Activated T-helper 1 cell treated with anti-CD3 and anti-CD28 coated beads, Interleukin-12 subunit alpha, Interleukin-12 subunit beta, Interleukin-2, Interleukin-4 antibody, amounts not matched to agents 30 ng/mL and 10 ng/mL and 1 ng/mL, durations not matched to agents 14 hours and 24 hours and 36 hours (primary cell): ENCODE data around the gene ADCYAP1R1. TPM values are rescaled to one million over a fixed set of nuclear protein-coding genes. Genes with fewer than 3 reads are reported as not detected.

Experiments
- DNase-seq: peaks from one replicate; pipeline ENCODE4 v3.0.0; 2021; ENCODE audit warnings: low spot score
- H3K27ac Mint-ChIP-seq: one replicate; pipeline ENCODE4 v1.8.0; 2021; ENCODE audit warnings: mild to moderate bottlenecking, mixed read lengths
- H3K27me3 Mint-ChIP-seq: one replicate; pipeline ENCODE4 v1.8.0; 2022; ENCODE audit warnings: mild to moderate bottlenecking, moderate library complexity, mixed read lengths; ENCODE audit not compliant: insufficient read depth
- H3K36me3 Mint-ChIP-seq: one replicate; pipeline ENCODE4 v1.8.0; 2021; ENCODE audit warnings: low read depth, mixed read lengths
- H3K4me1 Mint-ChIP-seq: one replicate; pipeline ENCODE4 v1.8.0; 2021; ENCODE audit warnings: low read depth, mixed read lengths
- H3K4me3 Mint-ChIP-seq: one replicate; pipeline ENCODE4 v1.8.0; 2021; ENCODE audit warnings: mild to moderate bottlenecking, moderate library complexity, mixed read lengths
- H3K9me3 Mint-ChIP-seq: one replicate; pipeline ENCODE4 v1.8.0; 2021; ENCODE audit warnings: mixed read lengths
- intact Hi-C: fragments of 100-400 bp; cut with micrococcal nuclease; formaldehyde crosslinking; loops from one replicate; pipeline ENCODE4 v1.15.1; 2024
- total RNA-seq: library from RNA; stranded (reverse); gene quantifications from 2 replicates; pipeline ENCODE4 v1.2.3, GENCODE V29; 2022

The ADCYAP1R1 gene
- total RNA-seq, 1 donor from 2014 or later = not detected

DNA sequence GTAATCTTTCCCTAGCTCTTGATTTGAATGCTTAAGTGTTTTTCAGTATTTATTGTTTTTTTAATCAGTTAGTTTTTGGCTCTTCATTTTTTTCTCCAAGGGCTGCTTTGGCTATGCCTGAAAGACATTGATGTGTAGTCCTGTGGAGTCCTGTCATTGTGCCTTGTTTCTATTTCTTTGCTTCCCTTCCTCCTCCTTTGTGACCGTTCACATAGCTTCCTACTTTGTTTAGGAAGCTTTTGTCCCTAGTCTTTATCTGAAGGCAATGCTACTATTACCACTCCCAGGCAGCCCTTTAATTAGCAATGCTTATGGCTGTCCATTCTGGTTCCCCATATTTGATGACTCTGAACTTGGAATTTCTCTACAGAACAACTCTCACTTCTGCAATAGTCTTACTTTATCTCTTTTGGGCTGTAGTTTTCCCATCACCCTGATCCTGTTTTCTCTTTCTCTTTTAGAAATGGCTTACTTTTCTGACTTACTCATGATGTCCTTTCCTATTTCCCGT lies 39.9 kb downstream of the ADCYAP1R1 start:
- Mint-ChIP-seq H3K27ac (no peak overlapping the region), H3K27me3 (peaks cover 4% of the 10 kb centered on the region), H3K4me3 (no peak overlapping the region), H3K36me3 (no peaks in the 10 kb centered on the region), H3K9me3 (no peaks in the 10 kb centered on the region), H3K4me1 (no peaks in the 10 kb centered on the region)
- intact Hi-C loops = no loop called here
- no peak for DNase-seq

DNA sequence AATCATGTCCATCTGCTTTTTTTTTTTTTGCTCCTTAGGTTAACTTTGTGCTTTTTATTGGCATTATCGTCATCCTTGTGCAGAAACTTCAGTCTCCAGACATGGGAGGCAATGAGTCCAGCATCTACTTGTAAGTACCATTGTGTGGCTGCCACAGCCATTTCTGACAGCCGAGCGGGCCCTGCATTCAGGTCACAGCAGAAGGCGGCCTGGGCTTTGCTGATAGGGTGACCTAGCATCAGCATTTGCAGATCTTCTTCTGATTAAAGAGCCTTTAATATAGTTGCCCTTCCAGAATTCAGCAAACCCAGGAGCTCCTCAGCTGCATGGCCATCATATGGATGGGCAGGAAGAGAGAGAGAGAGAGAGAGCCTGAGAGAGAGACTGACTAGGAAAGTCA lies 40.5 kb downstream of the ADCYAP1R1 start:
- Mint-ChIP-seq H3K36me3 (no peaks in the 10 kb centered on the region), H3K4me3 (no peak overlapping the region), H3K27ac (no peak overlapping the region), H3K9me3 (no peaks in the 10 kb centered on the region), H3K4me1 (no peaks in the 10 kb centered on the region), H3K27me3 (peaks cover 4% of the 10 kb centered on the region)
- intact Hi-C loops = no loop called here
- DNase-seq = no peak

DNA sequence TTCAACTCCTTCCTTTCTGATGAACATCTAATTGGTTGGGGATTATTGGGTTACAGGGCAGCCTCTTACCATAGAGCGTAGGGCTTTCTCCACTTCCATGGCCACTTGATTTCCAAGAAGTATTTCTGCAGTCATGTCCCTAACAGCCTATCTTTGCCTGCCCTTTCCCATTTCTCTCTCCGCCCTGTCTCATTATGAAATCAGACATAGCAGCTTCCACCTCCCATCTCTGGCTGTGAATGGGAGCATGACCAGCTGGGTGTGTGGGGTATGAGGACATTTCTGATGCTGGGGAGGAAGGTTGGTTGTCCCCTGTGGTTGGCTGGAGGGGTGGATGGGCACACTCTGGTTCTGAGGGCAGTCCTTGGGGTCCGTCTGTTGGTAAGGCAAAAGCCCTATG lies 41.2 kb downstream of the ADCYAP1R1 start:
- Mint-ChIP-seq H3K9me3 (no peaks in the 10 kb centered on the region), H3K4me1 (no peaks in the 10 kb centered on the region), H3K36me3 (no peaks in the 10 kb centered on the region), H3K27ac (no peak overlapping the region), H3K4me3 (no peak overlapping the region), H3K27me3 (peaks cover 4% of the 10 kb centered on the region)
- intact Hi-C loops = no loop called here
- no peak for DNase-seq

DNA sequence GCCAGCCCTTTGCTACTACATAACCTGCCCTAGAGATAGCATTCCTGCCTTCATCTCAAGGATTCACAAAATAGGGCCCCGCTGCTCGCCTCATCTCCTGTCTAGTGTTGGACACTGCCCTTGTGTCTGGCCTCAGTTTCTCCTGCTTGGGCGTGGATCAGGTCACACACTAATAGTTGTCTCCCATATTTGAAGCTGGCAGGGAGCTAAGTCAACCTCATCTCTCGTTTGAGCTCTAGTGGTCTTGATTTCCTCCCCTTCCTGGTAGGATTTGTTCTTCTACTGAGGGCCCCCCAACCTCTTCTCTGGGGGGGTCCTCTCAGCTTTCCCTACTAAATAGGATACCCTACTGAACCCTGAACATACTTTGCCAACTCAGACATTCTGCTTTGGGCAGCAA lies 42.2 kb downstream of the ADCYAP1R1 start:
- intact Hi-C loops = no loop called here
- no peak for DNase-seq
- Mint-ChIP-seq H3K27me3 (no peaks in the 10 kb centered on the region), H3K27ac (no peak overlapping the region), H3K9me3 (no peaks in the 10 kb centered on the region), H3K4me1 (no peaks in the 10 kb centered on the region), H3K36me3 (no peaks in the 10 kb centered on the region), H3K4me3 (no peak overlapping the region)

DNA sequence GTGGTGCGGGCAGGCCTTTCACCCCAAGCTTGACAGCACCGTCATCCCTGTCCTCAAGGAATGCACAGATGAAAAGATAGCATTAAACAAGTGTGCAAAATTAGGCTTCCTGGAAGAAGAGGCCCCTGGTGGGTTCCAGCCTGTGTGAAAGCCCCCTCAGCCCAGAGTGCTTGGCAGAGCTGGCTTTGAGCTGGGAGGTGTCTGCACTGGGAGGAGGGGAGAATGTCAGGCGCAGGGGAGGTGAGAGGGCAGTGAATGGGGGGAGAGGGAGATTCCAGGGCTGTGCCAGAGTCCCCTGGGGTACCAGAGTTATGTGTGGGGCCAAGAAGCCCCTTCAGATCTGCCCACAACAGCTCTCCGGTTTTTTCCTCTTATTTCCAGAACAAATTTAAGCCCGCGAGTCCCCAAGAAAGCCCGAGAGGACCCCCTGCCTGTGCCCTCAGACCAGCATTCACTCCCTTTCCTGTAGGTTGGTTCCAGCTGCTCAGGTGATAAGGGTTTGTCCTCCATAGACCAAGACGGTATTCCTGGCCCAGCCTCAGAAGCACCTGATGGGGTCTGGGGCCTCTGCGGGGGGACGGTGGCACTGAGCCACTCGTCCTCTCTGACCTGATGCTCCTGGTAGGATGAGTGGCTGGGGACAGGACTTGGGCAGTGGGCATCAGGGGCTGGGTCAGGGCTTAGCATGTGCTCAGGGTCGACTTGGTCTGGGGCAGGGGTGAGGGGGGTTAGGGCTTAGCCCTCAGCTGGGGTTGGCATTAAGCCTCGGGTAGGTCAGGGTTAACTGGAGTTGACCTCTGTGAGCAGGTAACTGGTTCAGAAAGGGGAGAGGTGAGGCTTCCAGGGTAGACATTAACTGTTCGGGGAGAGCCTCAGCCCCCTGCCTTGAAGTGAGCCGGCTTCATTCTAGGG lies 43.4 kb downstream of the ADCYAP1R1 start:
- DNase-seq = no peak
- no peak overlapping the region for H3K4me3 Mint-ChIP-seq
- H3K27me3 Mint-ChIP-seq = no peaks in the 10 kb centered on the region
- intact Hi-C loops = no loop called here
- H3K36me3 Mint-ChIP-seq = no peaks in the 10 kb centered on the region
- no peaks in the 10 kb centered on the region for H3K4me1 Mint-ChIP-seq
- H3K9me3 Mint-ChIP-seq = no peaks in the 10 kb centered on the region
- H3K27ac Mint-ChIP-seq = no peak overlapping the region

DNA sequence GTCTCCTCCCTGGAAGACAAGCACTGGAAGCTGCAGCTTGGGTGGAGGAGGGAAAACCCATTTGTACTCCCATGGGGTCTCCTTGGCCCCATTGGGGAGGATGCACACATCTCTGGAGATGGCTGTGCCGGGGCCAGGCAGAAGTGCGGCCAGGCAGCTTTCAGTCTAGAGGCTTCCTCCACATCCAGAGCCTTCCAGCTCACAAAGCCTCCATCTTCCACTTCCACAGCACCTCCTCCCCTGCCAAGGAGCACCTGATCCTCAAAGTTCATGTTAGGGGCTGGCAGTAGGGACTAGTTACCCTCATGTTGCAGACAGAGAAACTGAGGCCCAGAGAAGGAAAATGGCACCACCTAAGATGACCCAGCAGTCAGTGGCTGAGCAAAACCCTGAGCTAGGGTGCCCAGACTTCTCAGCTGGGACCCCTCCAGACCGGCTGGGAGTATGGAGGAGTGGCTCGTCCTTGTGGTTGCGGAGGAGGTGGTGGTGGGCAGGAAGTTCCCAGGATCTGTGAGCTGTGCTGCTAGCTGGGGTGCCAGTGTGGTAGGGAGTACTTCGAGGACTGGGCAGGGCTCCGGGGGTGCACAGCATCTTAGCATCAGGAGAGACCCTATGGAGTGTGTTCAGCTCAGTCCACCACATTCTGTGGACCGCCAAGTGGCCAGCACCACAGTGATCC lies 44.2 kb downstream of the ADCYAP1R1 start:
- no peaks in the 10 kb centered on the region for H3K4me1 Mint-ChIP-seq
- no peaks in the 10 kb centered on the region for H3K9me3 Mint-ChIP-seq
- H3K27me3 Mint-ChIP-seq = no peaks in the 10 kb centered on the region
- H3K27ac Mint-ChIP-seq = no peak overlapping the region
- intact Hi-C loops = no loop called here
- DNase-seq = no peak
- H3K4me3 Mint-ChIP-seq = no peak overlapping the region
- no peaks in the 10 kb centered on the region for H3K36me3 Mint-ChIP-seq

DNA sequence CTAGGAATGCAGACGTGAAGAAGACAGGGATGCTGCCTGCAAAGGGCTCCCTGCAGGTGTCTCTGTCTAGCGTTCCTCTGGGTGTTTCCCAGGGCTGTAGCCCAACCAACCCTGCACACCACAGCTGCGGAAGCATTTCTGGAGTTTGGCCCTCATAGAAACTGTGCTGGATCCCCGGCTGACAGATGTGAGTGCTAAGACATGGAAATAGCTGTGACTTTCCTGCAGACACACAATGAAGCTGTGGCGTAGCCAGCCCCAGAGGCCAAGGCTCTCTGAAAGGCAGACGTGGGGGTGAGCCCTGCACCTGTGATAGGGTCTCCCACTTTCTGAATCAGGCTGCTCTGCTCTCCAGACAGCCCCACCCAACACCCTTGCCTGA lies 44.8 kb downstream of the ADCYAP1R1 start:
- H3K4me1 Mint-ChIP-seq = no peaks in the 10 kb centered on the region
- DNase-seq = no peak
- no peak overlapping the region for H3K27ac Mint-ChIP-seq
- no peaks in the 10 kb centered on the region for H3K9me3 Mint-ChIP-seq
- intact Hi-C loops = no loop called here
- no peak overlapping the region for H3K4me3 Mint-ChIP-seq
- H3K36me3 Mint-ChIP-seq = no peaks in the 10 kb centered on the region
- no peaks in the 10 kb centered on the region for H3K27me3 Mint-ChIP-seq

DNA sequence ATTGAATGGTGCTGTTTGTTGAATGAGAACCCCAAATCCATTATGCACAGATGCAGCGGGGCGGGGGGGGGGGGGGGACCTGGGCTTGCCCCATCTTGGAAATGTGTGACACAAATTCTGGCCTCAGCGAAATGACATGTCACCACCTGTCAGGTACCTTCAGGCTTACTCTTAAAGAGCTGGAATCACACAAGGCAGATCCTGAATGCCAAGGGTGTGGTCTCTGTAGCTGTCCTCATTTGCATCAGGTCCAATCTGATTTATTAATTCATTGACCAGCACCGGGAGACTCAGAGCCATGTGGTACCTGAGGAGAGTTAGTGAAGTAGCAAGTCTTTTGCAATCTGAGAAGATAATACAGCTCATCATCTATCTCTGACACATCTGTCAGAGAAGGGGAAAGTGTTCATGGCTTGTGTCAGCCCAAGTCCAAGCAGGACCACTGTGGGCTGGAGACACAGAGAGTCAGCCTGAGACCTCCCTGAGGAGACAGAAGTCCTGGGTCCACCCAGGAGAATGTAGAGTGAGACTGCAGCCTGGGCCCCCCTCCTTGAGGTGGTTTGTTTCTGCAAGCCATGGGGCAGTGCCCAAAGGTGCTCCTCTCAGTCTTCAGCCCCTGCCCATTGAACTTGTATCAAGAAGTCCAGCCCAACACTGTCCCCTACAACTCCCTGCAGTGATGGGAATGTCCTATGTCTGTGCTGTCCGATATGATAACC lies 46.7 kb downstream of the ADCYAP1R1 start:
- Mint-ChIP-seq H3K4me1 (no peaks in the 10 kb centered on the region), H3K36me3 (no peaks in the 10 kb centered on the region)
- intact Hi-C loops = no loop called here

DNA sequence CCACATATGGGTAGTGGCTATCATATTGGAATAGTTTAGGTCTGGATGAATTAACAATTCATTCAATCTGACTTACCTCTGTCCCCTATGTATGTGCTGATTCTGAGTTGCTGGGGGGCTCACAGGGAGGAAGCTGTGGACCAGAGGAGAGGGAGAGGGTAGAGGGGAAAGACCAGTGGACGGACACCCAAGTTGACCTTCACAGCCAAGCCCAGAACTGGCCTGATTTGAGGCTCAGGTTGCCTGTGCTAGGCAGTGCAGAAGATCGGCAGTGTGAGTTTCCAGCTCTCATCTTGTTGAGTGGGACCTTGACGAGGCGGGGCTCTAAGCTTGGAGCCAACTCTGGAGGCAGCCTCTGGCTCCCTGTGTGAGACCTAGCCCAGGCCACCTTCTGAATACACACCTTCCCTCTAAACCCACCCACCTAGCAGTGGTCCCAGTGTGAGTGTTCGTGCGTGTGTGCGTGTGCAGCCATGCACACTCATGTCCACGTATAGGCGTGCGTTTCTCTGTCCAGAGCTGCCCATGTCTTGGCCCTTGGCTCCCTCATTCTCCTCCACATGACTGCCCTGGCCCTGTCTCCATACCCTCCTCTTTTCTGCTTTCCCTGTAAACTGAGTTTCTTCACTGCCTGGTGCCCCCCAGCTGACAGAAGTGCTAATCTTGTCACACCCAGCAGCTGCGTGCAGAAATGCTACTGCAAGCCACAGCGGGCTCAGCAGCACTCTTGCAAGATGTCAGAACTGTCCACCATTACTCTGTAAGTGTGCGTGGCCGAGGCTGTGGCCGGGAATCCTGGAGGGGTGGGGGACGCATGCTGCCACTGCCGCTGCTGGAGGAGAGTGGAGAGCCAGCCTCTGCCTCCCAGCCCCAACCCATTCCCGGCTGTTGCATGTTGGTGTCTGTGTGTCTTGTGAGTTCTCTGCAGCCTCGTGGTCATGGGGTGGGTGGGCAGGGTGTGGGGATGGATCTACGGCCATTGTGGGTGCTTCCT lies 47.6 kb downstream of the ADCYAP1R1 start:
- H3K4me1 Mint-ChIP-seq = no peaks in the 10 kb centered on the region
- intact Hi-C loops = no loop called here
- no peak for DNase-seq
- no peaks in the 10 kb centered on the region for H3K27me3 Mint-ChIP-seq
- no peak overlapping the region for H3K27ac Mint-ChIP-seq
- H3K4me3 Mint-ChIP-seq = no peak overlapping the region
- no peaks in the 10 kb centered on the region for H3K9me3 Mint-ChIP-seq
- no peaks in the 10 kb centered on the region for H3K36me3 Mint-ChIP-seq

More for the DNA sequence above, 46.7 kb downstream of the ADCYAP1R1 start:
- Mint-ChIP-seq H3K27me3 (no peaks in the 10 kb centered on the region), H3K9me3 (no peaks in the 10 kb centered on the region), H3K27ac (no peak overlapping the region), H3K4me3 (no peak overlapping the region)
- no peak for DNase-seq

DNA sequence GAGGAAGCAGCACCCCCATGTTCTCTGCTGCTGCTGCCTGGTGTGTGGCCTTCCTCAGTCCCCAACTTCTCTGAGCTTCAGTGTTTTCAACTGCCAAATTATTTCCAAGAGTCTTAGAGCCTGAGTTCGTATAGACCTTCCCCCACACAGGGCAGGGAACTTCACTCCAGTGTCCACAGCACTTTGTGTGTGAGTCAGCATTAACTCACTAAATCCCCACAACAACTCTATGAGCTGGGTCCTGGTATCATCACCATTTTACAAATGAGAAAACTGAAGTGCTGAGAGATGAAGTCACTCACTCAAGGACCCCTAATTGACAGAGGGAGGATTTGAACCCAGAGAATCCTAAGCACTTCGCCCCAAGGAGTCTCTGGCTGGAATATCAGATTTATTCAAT lies 48.3 kb downstream of the ADCYAP1R1 start:
- no peak overlapping the region for H3K27ac Mint-ChIP-seq
- no peaks in the 10 kb centered on the region for H3K36me3 Mint-ChIP-seq
- no peaks in the 10 kb centered on the region for H3K4me1 Mint-ChIP-seq
- intact Hi-C loops = no loop called here
- H3K9me3 Mint-ChIP-seq = no peaks in the 10 kb centered on the region
- no peaks in the 10 kb centered on the region for H3K27me3 Mint-ChIP-seq
- DNase-seq = no peak
- no peak overlapping the region for H3K4me3 Mint-ChIP-seq

DNA sequence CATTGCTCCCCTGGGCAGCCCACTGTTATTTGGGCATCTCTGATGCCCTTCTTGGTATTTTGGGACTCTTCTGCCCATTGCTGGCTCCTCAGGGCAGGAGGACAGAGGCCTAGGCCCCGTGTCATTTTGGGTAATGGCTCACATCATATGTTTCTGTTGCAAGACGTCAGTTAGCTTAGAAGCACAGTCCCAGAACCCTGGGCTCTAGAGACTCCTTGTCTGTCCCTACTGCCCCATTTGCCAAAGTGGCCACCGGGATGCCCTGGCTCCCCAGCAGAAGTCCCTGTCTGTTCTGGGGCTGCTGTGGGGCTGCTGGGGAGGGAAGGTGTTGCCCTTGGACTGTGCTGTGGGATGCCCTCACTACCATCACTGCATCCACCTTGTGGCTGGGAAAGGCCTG lies 48.8 kb downstream of the ADCYAP1R1 start:
- no peak overlapping the region for H3K27ac Mint-ChIP-seq
- DNase-seq = no peak
- no peaks in the 10 kb centered on the region for H3K27me3 Mint-ChIP-seq
- intact Hi-C loops = no loop called here
- no peaks in the 10 kb centered on the region for H3K36me3 Mint-ChIP-seq
- no peaks in the 10 kb centered on the region for H3K9me3 Mint-ChIP-seq
- H3K4me3 Mint-ChIP-seq = no peak overlapping the region
- no peaks in the 10 kb centered on the region for H3K4me1 Mint-ChIP-seq

DNA sequence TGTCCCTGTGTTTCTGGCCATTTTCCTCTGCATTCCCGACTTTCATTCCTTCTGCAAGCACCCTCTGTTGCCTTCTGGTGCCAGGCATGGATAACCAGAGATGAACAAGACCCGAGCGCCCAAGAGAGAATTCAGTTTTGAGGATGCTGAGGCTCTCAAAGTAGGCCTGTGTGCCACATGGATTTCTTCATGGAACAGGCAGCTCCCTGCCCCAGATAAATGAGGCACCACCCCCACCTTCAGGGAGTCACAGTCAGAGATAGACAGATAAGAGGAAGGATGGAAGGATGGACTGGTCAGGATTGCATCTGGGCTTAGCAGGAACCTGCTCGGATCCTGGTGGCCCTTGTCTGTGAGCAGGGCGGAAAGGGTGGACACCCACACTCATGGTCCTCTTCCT lies 49.4 kb downstream of the ADCYAP1R1 start:
- Mint-ChIP-seq H3K27me3 (no peaks in the 10 kb centered on the region), H3K4me3 (no peak overlapping the region), H3K4me1 (no peaks in the 10 kb centered on the region), H3K27ac (no peak overlapping the region), H3K36me3 (no peaks in the 10 kb centered on the region), H3K9me3 (no peaks in the 10 kb centered on the region)
- intact Hi-C loops = no loop called here
- no peak for DNase-seq
